GM12878 (cell line): Measurements from ENCODE around the gene IFT172. TPM values are rescaled to one million over a fixed set of nuclear protein-coding genes. Genes with fewer than 3 reads are reported as not detected.

ENCODE experiments used
- ATAC-seq: fragments of 200-7000 bp; cut with Tn5 transposase; 3 replicates; pipeline ENCODE4 v1.9.1; 2020; ENCODE audit warnings: mild to moderate bottlenecking, moderate library complexity
- BruUV-seq: library from RNA; stranded (reverse); fragments of 400-500 nt; replicated peaks from 2 replicates; lab custom pipeline; 2021; lab: Mats Ljungman, UMichigan
- CTCF ChIA-PET: fragments of 300-600 bp; sonication (Branson Sonifier 250); formaldehyde crosslinking; extraction: SDS; loops from one replicate; lab custom pipeline; 2021; ENCODE audit warnings: inconsistent platforms; lab: Yijun Ruan, JAX
- POLR2A ChIA-PET: fragments of 350-600 bp; formaldehyde crosslinking; extraction: SDS; loops from one replicate; lab custom pipeline; 2021; ENCODE audit warnings: inconsistent platforms; lab: Charles Lee
- RAD21 ChIA-PET: fragments of 300-600 bp; sonication (Branson Sonifier 250); formaldehyde crosslinking; loops from one replicate; lab custom pipeline; 2023; ENCODE audit warnings: antibody characterized with exemption; ENCODE audit not compliant: unreplicated experiment; lab: Charles Lee
- SMC1A ChIA-PET: fragments of 300-600 bp; sonication (Branson Sonifier 250); formaldehyde crosslinking; loops from one replicate; lab custom pipeline; 2023; ENCODE audit not compliant: unreplicated experiment, uncharacterized antibody; lab: Charles Lee
- DNase-seq: peaks from one replicate; pipeline ENCODE4 v3.0.0-alpha.2; 2011; ENCODE audit warnings: low read depth, low spot score
- FAIRE-seq: peaks from 3 replicates; lab custom pipeline; 2011; peaks lifted over from hg19 to GRCh38; lab: Jason Lieb, UNC
- H2AFZ ChIP-seq: 2 replicates; pipeline ENCODE4 v1.6.0; 2011; ENCODE audit warnings: low read depth, low read length, control low read depth; ENCODE audit not compliant: control insufficient read depth
- H3K27ac ChIP-seq: 2 replicates; pipeline ENCODE4 v1.5.1; 2011; ENCODE audit warnings: control low read depth; ENCODE audit not compliant: control insufficient read depth, insufficient read depth
- H3K27me3 ChIP-seq, 2 experiments: replicated peaks in 1 of 2; 2 replicates each; pipeline versions ENCODE4 v1.6.0 to v1.6.1; 2011; ENCODE audit warnings: low read length in 1 of 2; ENCODE audit not compliant: control insufficient read depth in 2 of 2, insufficient read depth in 2 of 2
- H3K36me3 ChIP-seq, 2 experiments: 2 replicates each; pipeline ENCODE4 v1.5.1; 2011; ENCODE audit warnings: low read length in 1 of 2; ENCODE audit not compliant: control insufficient read depth in 2 of 2, insufficient read depth in 2 of 2
- H3K4me1 ChIP-seq: 2 replicates; pipeline ENCODE4 v1.6.1; 2011; ENCODE audit warnings: mild to moderate bottlenecking, low read length, moderate library complexity, mixed read lengths; ENCODE audit not compliant: control insufficient read depth, insufficient read depth
- H3K4me2 ChIP-seq: 2 replicates; pipeline ENCODE4 v1.6.0; 2011; ENCODE audit warnings: control low read depth; ENCODE audit not compliant: control insufficient read depth, insufficient read depth
- H3K4me3 ChIP-seq: fragments of 200-600 bp; sonication (generic); 2 replicates; pipeline ENCODE4 v1.5.1; 2016
- H3K79me2 ChIP-seq: 2 replicates; pipeline ENCODE4 v1.6.0; 2011; ENCODE audit warnings: low read length; ENCODE audit not compliant: control insufficient read depth, insufficient read depth
- H3K9ac ChIP-seq: 2 replicates; pipeline ENCODE4 v1.8.0; 2011; ENCODE audit warnings: low read length, control low read depth, mixed read lengths; ENCODE audit not compliant: control insufficient read depth, insufficient read depth
- H3K9me3 ChIP-seq: replicated peaks from 3 replicates; pipeline ENCODE4 v1.5.1; 2011; ENCODE audit warnings: mild to moderate bottlenecking, low read length; ENCODE audit not compliant: control insufficient read depth, insufficient read depth
- H4K20me1 ChIP-seq: 2 replicates; pipeline ENCODE4 v1.6.0; 2011; ENCODE audit not compliant: control insufficient read depth, insufficient read depth
- CHD4 ChIP-seq: fragments of 200-600 bp; sonication (generic); IDR thresholded peaks from 2 replicates; pipeline ENCODE4 v1.6.1; 2016; ENCODE audit warnings: mild to moderate bottlenecking
- DPF2 ChIP-seq: fragments of 450-650 bp; IDR thresholded peaks from 2 replicates; pipeline ENCODE4 v1.6.1; 2017; ENCODE audit warnings: mild to moderate bottlenecking
- KDM1A ChIP-seq: fragments of 200-600 bp; sonication (generic); IDR thresholded peaks from 2 replicates; pipeline ENCODE4 v1.6.1; 2016; ENCODE audit warnings: borderline replicate concordance
- SREBF1 ChIP-seq: IDR thresholded peaks from 2 replicates; pipeline ENCODE4 v1.6.1; 2012; ENCODE audit warnings: mild to moderate bottlenecking, low read length
- STAT1 ChIP-seq: fragments of 450-650 bp; conservative IDR thresholded peaks from 2 replicates; pipeline ENCODE4 v1.6.1; 2014; ENCODE audit warnings: antibody characterized with exemption, mild to moderate bottlenecking
- ZNF217 ChIP-seq: fragments of 450-650 bp; IDR thresholded peaks from 2 replicates; pipeline ENCODE4 v1.6.1; 2017; ENCODE audit warnings: antibody characterized with exemption, mild to moderate bottlenecking
- WGBS: methylation state at CpG from one replicate; pipeline ENCODE4 v1.1.6; 2016; ENCODE audit warnings: low lambda C conversion rate; ENCODE audit not compliant: insufficient replicate concordance, insufficient coverage; ENCODE audit errors: missing lambda C conversion rate; 5-methylcytosine and 5-hydroxymethylcytosine counted together
- in situ Hi-C: fragments of 300-500 bp; cut with MboI; formaldehyde crosslinking; loops from 9 replicates; pipeline ENCODE4 v1.14.3; 2018; ENCODE audit warnings: mixed read lengths
- intact Hi-C: fragments of 100-400 bp; cut with micrococcal nuclease; formaldehyde crosslinking; loops from one replicate; pipeline ENCODE4 v1.14.2; 2022; ENCODE audit not compliant: unreplicated experiment
- polyA plus RNA-seq, 11 experiments: library from polyadenylated mRNA; depleted of rRNA in 4 of 11; unstranded in 6 of 11; stranded (reverse) in 5 of 11; fragments of >200 nt; fragmentation: Nextera tagmentation in 4 of 11; fragmentation: Illumina TruSeq in 1 of 11; extraction: Ambion mirVana in 4 of 11; extraction: Trizol in 1 of 11; gene quantifications; 1 replicate in 1 of 11; 2 replicates in 10 of 11; pipeline versions ENCODE4 v1.2.1 to v1.2.3, GENCODE V29; 2011 to 2016; ENCODE audit warnings: inconsistent platforms in 2 of 11, missing spikeins in 2 of 11, low read depth in 1 of 11
- total RNA-seq, 4 experiments: library from RNA; depleted of rRNA in 3 of 4; stranded (reverse); fragments of >200 nt in 3 of 4; fragmentation: Illumina TruSeq in 1 of 4; extraction: Trizol in 1 of 4; gene quantifications; 2 replicates each; pipeline versions ENCODE4 v1.2.1 to v1.2.3, GENCODE V29; 2013 to 2021
- TF ChIP-seq, protein P1 (sequence below): fragments of 450-650 bp; IDR thresholded peaks from 2 replicates; pipeline ENCODE4 v1.6.1; 2017; ENCODE audit warnings: antibody characterized with exemption, mild to moderate bottlenecking, moderate library complexity
- TF ChIP-seq, protein P2 (sequence below): fragments of 450-650 bp; formaldehyde crosslinking; IDR thresholded peaks from 2 replicates; pipeline ENCODE4 v1.5.0; 2022; ENCODE audit warnings: mild to moderate bottlenecking, missing genetic modification characterization

IFT172 gene
- total and polyA plus RNA-seq, 10 of the 15 experiments (the other 5 are each of a cell fraction or from before 2014, with no cell fraction given), result 2.4 to 8.6 (median 6.2) TPM

GRCh38 chr2:27421660-27422250 is 67.8 kb downstream of the IFT172 start:
- POLR2A ChIA-PET, result no interaction called here
- ATAC-seq (no peak), FAIRE-seq (no peak), DNase-seq (no peak)
- Histone ChIP-seq H3K79me2 (no peaks in the 10 kb centered on the region), H3K4me2 (no peak overlapping the region), H3K9me3 (no peaks in the 10 kb centered on the region), H3K36me3 (no peaks in the 10 kb centered on the region), H3K27me3 (no peaks in the 10 kb centered on the region), H3K27ac (no peak overlapping the region), H3K9ac (no peak overlapping the region), H2AFZ (no peak overlapping the region), H4K20me1 (no peaks in the 10 kb centered on the region), H3K4me1 (no peaks in the 10 kb centered on the region), H3K4me3 (no peak overlapping the region)
- WGBS, result 89% methylated on average over 4 of the region's 4 CpGs
- intact Hi-C loops, result no loop called here
- SMC1A ChIA-PET, result interaction anchor here (0.9 to 1.5 kb wide), 2 partner anchors 8 to 12 kb away, joined by 3 to 4 read pairs; partner anchors contain the start of gene PPM1G
- BruUV-seq, result no TSS peak
- RAD21 ChIA-PET, result no interaction called here
- in situ Hi-C loops, result no loop called here
- CTCF ChIA-PET, result interaction anchor here (0.7 to 1.4 kb wide), 3 partner anchors 12 to 262 kb away, joined by 4 to 5 read pairs (median 4); partner anchors contain the start of gene PPM1G
- TF ChIP-seq, protein P1, sequence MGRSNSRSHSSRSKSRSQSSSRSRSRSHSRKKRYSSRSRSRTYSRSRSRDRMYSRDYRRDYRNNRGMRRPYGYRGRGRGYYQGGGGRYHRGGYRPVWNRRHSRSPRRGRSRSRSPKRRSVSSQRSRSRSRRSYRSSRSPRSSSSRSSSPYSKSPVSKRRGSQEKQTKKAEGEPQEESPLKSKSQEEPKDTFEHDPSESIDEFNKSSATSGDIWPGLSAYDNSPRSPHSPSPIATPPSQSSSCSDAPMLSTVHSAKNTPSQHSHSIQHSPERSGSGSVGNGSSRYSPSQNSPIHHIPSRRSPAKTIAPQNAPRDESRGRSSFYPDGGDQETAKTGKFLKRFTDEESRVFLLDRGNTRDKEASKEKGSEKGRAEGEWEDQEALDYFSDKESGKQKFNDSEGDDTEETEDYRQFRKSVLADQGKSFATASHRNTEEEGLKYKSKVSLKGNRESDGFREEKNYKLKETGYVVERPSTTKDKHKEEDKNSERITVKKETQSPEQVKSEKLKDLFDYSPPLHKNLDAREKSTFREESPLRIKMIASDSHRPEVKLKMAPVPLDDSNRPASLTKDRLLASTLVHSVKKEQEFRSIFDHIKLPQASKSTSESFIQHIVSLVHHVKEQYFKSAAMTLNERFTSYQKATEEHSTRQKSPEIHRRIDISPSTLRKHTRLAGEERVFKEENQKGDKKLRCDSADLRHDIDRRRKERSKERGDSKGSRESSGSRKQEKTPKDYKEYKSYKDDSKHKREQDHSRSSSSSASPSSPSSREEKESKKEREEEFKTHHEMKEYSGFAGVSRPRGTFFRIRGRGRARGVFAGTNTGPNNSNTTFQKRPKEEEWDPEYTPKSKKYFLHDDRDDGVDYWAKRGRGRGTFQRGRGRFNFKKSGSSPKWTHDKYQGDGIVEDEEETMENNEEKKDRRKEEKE, result no peak
- TF ChIP-seq STAT1 (no peak), DPF2 (no peak), SREBF1 (no peak), KDM1A (no peak), ZNF217 (no peak), CHD4 (no peak)
- TF ChIP-seq, protein P2, sequence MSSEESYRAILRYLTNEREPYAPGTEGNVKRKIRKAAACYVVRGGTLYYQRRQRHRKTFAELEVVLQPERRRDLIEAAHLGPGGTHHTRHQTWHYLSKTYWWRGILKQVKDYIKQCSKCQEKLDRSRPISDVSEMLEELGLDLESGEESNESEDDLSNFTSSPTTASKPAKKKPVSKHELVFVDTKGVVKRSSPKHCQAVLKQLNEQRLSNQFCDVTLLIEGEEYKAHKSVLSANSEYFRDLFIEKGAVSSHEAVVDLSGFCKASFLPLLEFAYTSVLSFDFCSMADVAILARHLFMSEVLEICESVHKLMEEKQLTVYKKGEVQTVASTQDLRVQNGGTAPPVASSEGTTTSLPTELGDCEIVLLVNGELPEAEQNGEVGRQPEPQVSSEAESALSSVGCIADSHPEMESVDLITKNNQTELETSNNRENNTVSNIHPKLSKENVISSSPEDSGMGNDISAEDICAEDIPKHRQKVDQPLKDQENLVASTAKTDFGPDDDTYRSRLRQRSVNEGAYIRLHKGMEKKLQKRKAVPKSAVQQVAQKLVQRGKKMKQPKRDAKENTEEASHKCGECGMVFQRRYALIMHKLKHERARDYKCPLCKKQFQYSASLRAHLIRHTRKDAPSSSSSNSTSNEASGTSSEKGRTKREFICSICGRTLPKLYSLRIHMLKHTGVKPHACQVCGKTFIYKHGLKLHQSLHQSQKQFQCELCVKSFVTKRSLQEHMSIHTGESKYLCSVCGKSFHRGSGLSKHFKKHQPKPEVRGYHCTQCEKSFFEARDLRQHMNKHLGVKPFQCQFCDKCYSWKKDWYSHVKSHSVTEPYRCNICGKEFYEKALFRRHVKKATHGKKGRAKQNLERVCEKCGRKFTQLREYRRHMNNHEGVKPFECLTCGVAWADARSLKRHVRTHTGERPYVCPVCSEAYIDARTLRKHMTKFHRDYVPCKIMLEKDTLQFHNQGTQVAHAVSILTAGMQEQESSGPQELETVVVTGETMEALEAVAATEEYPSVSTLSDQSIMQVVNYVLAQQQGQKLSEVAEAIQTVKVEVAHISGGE (CRISPR knock-in tag), result no peak
